Measurements from ENCODE around the gene NTNG1. TPM values are rescaled to one million over a fixed set of nuclear protein-coding genes. Genes with fewer than 3 reads are reported as not detected.

Gene NTNG1
- total and polyA plus RNA-seq, 10 of the 15 experiments (the other 5 are each of a cell fraction or from before 2014, with no cell fraction given): 0.18 to 2.3 (median 1.1) TPM; not detected in 1

- ChIA-PET RAD21 (ENCODE audit: unreplicated experiment) (no interaction called here), CTCF (interaction anchor here (2.1 to 8.8 kb wide), 2 partner anchors 49 to 203 kb away, joined by 9 to 124 read pairs; no protein-coding TSS in a partner anchor), SMC1A (ENCODE audit: uncharacterized antibody, unreplicated experiment) (interaction anchor here (0.5 to 12.2 kb wide), 4 partner anchors 10 to 48 kb away, joined by 3 to 156 read pairs (median 5); no protein-coding TSS in a partner anchor), POLR2A (no interaction called here)
- Histone ChIP-seq H3K27ac (ENCODE audit: control insufficient read depth, insufficient read depth) (no peak overlapping the region), H2AFZ (ENCODE audit: control insufficient read depth, low read depth, low read length) (no peak overlapping the region), H3K4me3 (no peak overlapping the region), H4K20me1 (ENCODE audit: control insufficient read depth, insufficient read depth) (no peaks in the 10 kb centered on the region), H3K79me2 (ENCODE audit: control insufficient read depth, insufficient read depth, low read length) (no peaks in the 10 kb centered on the region), H3K9me3 (replicated peaks; ENCODE audit: control insufficient read depth, insufficient read depth, low read length) (no peaks in the 10 kb centered on the region), H3K9ac (ENCODE audit: control insufficient read depth, insufficient read depth, low read length) (no peak overlapping the region), H3K4me2 (ENCODE audit: control insufficient read depth, insufficient read depth) (no peak overlapping the region), H3K27me3 (replicated peaks in 1 of 2; ENCODE audit: control insufficient read depth in 2 of 2, insufficient read depth in 2 of 2, low read length in 1 of 2) (peaks cover 0 to 3% of the 10 kb centered on the region in 2 experiments; a peak in 2 of 4 replicates), H3K36me3 (ENCODE audit: control insufficient read depth in 2 of 2, insufficient read depth in 2 of 2, low read length in 1 of 2) (no peaks in the 10 kb centered on the region), H3K4me1 (ENCODE audit: control insufficient read depth, insufficient read depth, low read length) (peaks cover 3% of the 10 kb centered on the region; the same call in 1 of the 2 replicates)
- intact Hi-C loops (cut with micrococcal nuclease; ENCODE audit: unreplicated experiment): no loop called here
- no peak for DNase-seq (ENCODE audit: low read depth, low spot score)
- ATAC-seq: no peak
- 80% methylated on average over 11 of the region's 11 CpGs for WGBS (ENCODE audit: insufficient coverage, insufficient replicate concordance, low lambda C conversion rate, missing lambda C conversion rate)
- in situ Hi-C loops (cut with MboI): no loop called here
- no peak for FAIRE-seq
- TF ChIP-seq CTCF (IDR thresholded peaks at IDR 0.05 in 2 of 3, conservative IDR thresholded peaks at IDR 0.05 in 1 of 3; ENCODE audit: control insufficient read depth in 2 of 3, extremely low read depth in 1 of 3, insufficient read depth in 1 of 3, low read depth in 3 of 3, low read length in 3 of 3): no peak
- TF ChIP-seq CREB1 (IDR thresholded peaks at IDR 0.05; ENCODE audit: low read depth): no peak
- TF ChIP-seq YY1 (IDR thresholded peaks at IDR 0.05; ENCODE audit: low read depth, low read length): no peak
- no peak for TF ChIP-seq KDM1A (IDR thresholded peaks at IDR 0.05; ENCODE audit: borderline replicate concordance)
- TF ChIP-seq TCF3 (IDR thresholded peaks at IDR 0.05; ENCODE audit: borderline replicate concordance, insufficient read depth, low read depth, low read length): no peak
- no TSS peak for BruUV-seq (replicated peaks)
Measured at GRCh38 chr1:107479865-107480350, 339.1 kb downstream of the NTNG1 start.
